Measurements from ENCODE around the gene SMIM20. TPM values are rescaled to one million over a fixed set of nuclear protein-coding genes. Genes with fewer than 3 reads are reported as not detected.

The SMIM20 gene
- total RNA-seq, 2 donors from 2014 or later = 12.1 to 19.0 TPM

- DNase-seq (ENCODE audit: low spot score) (no peak), ATAC-seq (no peak)
- Mint-ChIP-seq H3K36me3 (peaks cover 5% of the 10 kb centered on the region), H3K9me3 (no peaks in the 10 kb centered on the region), H3K27ac (no peak overlapping the region), H3K4me1 (ENCODE audit: low read depth in 2 of 2) (peaks cover 8 to 12% of the 10 kb centered on the region in 2 donors), H3K4me3 (no peak overlapping the region), H3K27me3 (peaks cover 0 to 11% of the 10 kb centered on the region in 2 donors)
Measured at GRCh38 chr4:25881193-25881592, 32.8 kb upstream of the SMIM20 start.

DNA sequence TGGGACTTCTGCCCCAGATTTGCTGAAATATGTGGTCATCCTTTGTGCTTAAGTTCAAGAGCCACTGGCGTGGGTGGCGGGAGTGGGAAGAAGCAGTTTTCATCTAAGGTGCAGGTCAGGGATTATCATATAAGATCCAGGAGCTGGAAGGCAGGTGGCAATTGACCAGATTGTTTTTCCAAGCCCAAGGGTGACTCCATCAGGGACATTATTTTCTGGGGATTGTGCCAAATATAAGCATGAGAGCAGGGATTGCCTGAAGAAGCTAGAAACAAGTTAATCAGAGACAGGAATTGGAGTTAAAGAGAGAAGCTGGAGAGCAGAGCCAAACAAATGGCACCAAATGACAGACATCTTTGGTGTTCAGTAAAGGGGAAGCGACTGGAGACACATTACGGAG lies 31.8 kb upstream of the SMIM20 start:
- DNase-seq (ENCODE audit: low spot score) = no peak
- Mint-ChIP-seq H3K27me3 (peaks cover 0 to 11% of the 10 kb centered on the region in 2 donors), H3K9me3 (no peaks in the 10 kb centered on the region), H3K4me1 (ENCODE audit: low read depth in 2 of 2) (peaks cover 8 to 12% of the 10 kb centered on the region in 2 donors), H3K27ac (no peak overlapping the region), H3K4me3 (no peak overlapping the region), H3K36me3 (peaks cover 5% of the 10 kb centered on the region)
- ATAC-seq = no peak

- ATAC-seq (no peak), DNase-seq (ENCODE audit: low spot score) (no peak)
- Mint-ChIP-seq H3K9me3 (no peaks in the 10 kb centered on the region), H3K4me3 (no peak overlapping the region), H3K36me3 (peaks cover 7% of the 10 kb centered on the region), H3K27me3 (peaks cover 0 to 11% of the 10 kb centered on the region in 2 donors), H3K4me1 (ENCODE audit: low read depth in 2 of 2) (peaks cover 9 to 14% of the 10 kb centered on the region in 2 donors), H3K27ac (no peak overlapping the region)
Measured at GRCh38 chr4:25883565-25883964, 30.5 kb upstream of the SMIM20 start.

- DNase-seq (ENCODE audit: low spot score) = no peak
- Mint-ChIP-seq H3K4me1 (ENCODE audit: low read depth in 2 of 2) (peaks cover 11 to 17% of the 10 kb centered on the region in 2 donors), H3K9me3 (no peaks in the 10 kb centered on the region), H3K4me3 (no peak overlapping the region), H3K27me3 (peaks cover 0 to 11% of the 10 kb centered on the region in 2 donors), H3K36me3 (peaks cover 10% of the 10 kb centered on the region), H3K27ac (no peak overlapping the region)
- ATAC-seq = peak; percentile 57 to 81
Measured at GRCh38 chr4:25884031-25884782, 29.8 kb upstream of the SMIM20 start.

GRCh38 chr4:25888781-25889180 lies 25.2 kb upstream of the SMIM20 start:
- H3K27me3 Mint-ChIP-seq = no peaks in the 10 kb centered on the region
- H3K4me1 Mint-ChIP-seq (ENCODE audit: low read depth in 2 of 2) = peaks cover 11 to 17% of the 10 kb centered on the region in 2 donors
- H3K4me3 Mint-ChIP-seq = no peak overlapping the region
- no peak overlapping the region for H3K27ac Mint-ChIP-seq
- ATAC-seq (no peak), DNase-seq (ENCODE audit: low spot score) (no peak)
- peaks cover 5% of the 10 kb centered on the region for H3K36me3 Mint-ChIP-seq
- no peaks in the 10 kb centered on the region for H3K9me3 Mint-ChIP-seq

DNA sequence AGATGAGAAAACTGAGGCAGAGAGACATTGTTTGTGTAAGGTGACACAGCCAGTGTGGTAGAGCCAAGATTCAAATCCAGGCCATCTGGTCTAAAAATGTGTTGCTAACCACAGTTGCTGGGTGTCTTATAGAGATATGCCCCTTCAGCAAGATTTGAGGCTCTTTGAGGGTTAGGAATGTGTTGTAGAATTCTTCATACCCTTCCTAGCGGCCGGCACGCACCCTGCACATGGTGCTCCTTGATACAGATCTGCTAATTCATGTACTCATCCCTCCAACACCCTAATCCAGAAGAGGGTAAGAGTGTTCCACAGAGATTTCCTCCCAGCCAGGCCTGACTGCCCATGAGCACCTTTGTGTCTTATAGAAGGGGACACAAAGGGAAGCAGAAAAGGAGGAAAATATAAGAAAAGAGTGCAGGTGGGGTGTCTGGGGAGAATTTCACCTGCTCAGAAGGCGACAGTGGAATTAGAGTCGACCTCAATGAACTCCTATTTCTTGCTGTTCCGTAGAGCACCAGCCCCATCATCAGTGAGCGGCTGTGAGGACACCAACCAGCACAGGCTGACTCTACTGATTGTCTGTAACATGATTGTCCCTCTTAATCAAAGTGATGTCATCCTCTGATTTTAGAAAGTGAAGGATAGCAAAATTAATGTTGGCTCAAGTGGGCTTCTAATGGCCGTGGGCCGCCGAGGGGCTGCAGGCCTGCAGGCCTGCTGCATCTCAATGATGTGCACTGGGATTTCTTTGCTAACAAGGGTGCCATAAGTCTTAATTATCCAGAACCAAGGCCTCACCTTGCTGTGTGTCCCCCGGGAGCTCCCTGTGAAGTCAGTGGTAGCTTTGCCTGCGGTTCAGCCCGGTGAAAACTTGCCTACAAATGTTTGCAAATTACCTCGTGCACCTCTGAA lies 24.2 kb upstream of the SMIM20 start:
- Mint-ChIP-seq H3K4me3 (no peak overlapping the region), H3K27me3 (no peaks in the 10 kb centered on the region), H3K27ac (no peak overlapping the region), H3K36me3 (peaks cover 5% of the 10 kb centered on the region), H3K4me1 (ENCODE audit: low read depth in 2 of 2) (peaks cover 5 to 7% of the 10 kb centered on the region in 2 donors), H3K9me3 (no peaks in the 10 kb centered on the region)
- DNase-seq (ENCODE audit: low spot score) (no peak), ATAC-seq (no peak)

DNA sequence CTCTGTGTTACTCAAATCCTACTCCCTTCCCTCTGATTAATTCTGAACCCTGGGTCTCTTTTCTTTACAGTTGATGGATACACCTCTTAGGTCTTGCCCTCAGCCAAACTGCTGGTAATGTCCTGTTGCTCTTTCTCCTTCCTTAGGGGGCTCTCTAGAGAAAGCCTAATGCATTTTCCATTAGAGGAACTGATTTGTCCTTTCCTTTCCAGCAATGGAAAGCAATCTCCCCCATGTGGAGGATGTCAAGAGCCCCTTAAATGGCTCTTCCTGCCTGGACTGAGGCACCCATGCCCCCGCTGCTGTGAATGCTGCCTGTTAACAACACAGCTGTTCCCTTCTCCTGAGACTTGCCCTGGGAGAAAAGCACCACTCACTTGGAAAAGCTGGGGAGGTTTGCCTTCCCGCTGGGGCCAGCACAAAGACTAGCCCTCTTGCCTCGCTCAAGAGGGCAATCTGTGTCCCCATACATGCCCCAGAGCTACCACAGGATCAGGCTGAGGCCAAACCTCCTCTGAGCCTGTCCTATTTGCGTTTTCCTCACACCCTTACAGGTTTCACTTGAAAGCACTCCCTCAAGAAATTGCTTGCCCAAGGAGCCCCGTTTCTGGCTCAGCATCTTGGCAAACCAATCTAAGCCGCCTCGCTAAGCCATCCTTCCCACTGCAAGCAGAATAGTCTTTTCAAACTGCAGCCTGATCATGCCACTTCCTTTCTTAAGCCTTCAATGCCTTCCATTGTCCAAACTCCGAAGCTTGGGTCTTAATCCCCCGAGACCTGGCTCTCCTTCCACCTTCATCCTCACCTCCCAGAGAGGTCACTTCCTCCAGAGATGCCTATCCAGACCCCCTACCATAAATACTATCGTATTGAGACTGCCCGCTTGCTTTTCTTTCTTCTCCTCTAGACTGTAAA lies 23.2 kb upstream of the SMIM20 start:
- Mint-ChIP-seq H3K4me3 (no peak overlapping the region), H3K4me1 (ENCODE audit: low read depth in 2 of 2) (peaks cover 4 to 5% of the 10 kb centered on the region in 2 donors), H3K36me3 (peaks cover 5% of the 10 kb centered on the region), H3K27me3 (no peaks in the 10 kb centered on the region), H3K27ac (no peak overlapping the region), H3K9me3 (no peaks in the 10 kb centered on the region)
- DNase-seq (ENCODE audit: low spot score) = no peak
- ATAC-seq = no peak

DNA sequence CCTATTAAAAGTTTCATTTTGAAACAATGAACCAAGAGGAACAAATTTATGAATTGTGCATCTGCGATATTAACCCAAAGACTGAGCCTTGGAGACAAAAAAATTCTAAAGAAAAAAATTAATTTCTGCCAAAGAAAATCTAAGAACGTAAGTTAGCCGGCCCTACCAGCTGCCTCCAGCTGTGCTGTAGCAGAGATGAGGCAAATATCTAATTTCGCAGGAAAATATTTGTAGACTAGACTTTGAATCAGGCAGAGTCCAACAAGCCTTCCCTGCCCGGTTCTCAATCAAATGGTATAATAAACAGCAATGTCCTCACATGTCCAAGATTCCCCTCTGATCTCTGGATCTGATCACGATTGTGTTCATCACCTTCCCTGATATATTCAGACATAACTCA lies 21.2 kb upstream of the SMIM20 start:
- Mint-ChIP-seq H3K27ac (no peak overlapping the region), H3K4me3 (no peak overlapping the region), H3K4me1 (ENCODE audit: low read depth in 2 of 2) (peaks cover 4 to 5% of the 10 kb centered on the region in 2 donors), H3K36me3 (peaks cover 5% of the 10 kb centered on the region), H3K9me3 (no peaks in the 10 kb centered on the region), H3K27me3 (no peaks in the 10 kb centered on the region)
- no peak for ATAC-seq
- no peak for DNase-seq (ENCODE audit: low spot score)

DNA sequence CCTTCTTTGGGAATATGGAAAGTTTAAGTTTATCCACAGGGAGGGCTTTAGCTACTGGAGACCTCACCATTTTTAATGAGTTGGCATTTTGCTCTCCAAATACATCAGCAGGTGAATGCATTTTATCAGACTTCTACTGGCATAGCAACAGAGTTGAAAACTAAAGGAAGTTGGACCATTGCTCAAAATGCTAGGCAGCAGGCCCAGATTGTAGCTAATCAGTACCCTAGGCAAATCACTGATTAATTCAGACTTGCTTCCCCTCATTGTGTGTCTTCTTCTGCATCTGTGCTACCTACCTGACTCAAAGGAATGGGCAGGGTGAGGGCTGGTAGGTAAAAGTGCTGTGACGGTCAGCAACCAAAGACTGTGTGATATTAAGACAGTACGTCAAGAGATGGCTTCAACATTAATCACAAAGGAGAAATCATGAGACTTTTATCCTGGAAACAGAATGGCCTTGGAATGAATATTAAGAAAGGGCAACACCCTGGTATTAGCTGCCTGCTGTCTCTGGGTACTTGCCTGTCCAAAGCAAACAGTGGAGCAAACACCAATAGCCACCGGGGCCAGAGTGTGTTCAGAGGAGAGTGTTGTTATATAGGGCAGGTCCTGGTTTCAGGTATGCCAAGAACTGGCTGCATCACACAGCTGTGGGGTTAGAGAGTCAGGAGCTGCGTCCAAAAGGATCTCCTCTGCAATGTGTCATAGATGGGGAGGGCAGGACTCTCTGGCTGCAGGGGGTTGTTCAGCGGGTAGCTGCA lies 17.1 kb upstream of the SMIM20 start:
- DNase-seq (ENCODE audit: low spot score) (no peak), ATAC-seq (no peak)
- no peaks in the 10 kb centered on the region for H3K36me3 Mint-ChIP-seq
- H3K4me3 Mint-ChIP-seq = no peak overlapping the region
- H3K27ac Mint-ChIP-seq = no peak overlapping the region
- H3K4me1 Mint-ChIP-seq (ENCODE audit: low read depth in 2 of 2) = no peaks in the 10 kb centered on the region
- no peaks in the 10 kb centered on the region for H3K9me3 Mint-ChIP-seq
- H3K27me3 Mint-ChIP-seq = no peaks in the 10 kb centered on the region

DNA sequence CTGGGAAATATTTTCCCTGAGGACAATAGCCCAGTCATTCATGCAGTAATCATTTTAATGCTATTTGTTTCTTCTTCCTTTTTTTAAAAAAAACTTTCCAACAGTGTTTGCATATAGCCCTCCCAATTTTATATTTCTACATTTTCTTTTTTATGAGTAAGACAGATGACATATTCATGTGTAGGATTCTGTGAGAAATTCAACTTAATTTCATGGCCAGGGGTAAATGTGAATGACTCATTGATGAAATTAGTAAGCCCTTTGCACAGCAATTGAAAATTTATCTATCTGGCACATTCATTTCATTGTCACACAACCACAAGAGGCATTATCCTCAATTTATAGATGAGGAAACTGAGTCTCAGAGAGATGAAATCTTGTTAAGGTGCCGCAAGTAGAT lies 13.7 kb upstream of the SMIM20 start:
- H3K4me1 Mint-ChIP-seq (ENCODE audit: low read depth in 2 of 2) = no peaks in the 10 kb centered on the region
- no peaks in the 10 kb centered on the region for H3K27me3 Mint-ChIP-seq
- no peaks in the 10 kb centered on the region for H3K36me3 Mint-ChIP-seq
- DNase-seq (ENCODE audit: low spot score) (no peak), ATAC-seq (no peak)
- no peak overlapping the region for H3K4me3 Mint-ChIP-seq
- H3K27ac Mint-ChIP-seq = no peak overlapping the region
- H3K9me3 Mint-ChIP-seq = no peaks in the 10 kb centered on the region

DNA sequence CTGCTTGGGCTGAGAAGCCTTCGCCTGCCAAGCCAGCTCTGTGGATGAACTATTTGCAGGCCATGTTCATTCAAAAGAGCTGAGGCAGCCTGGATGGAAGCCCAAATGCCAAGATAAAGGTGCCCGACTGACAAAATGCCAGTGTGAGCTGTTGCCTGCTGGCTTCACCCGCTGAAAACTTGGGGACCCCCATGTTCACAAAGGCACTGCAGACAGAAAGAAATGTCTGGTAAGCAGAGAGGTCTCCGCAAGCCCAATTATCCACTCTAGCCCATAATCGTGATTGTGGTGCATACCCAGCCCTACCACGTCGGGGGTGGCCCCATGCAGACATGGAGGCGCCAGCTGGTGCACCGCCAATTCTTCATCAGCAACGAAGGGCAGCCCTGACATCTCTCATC lies 13.0 kb upstream of the SMIM20 start:
- H3K36me3 Mint-ChIP-seq = no peaks in the 10 kb centered on the region
- H3K9me3 Mint-ChIP-seq = no peaks in the 10 kb centered on the region
- DNase-seq (ENCODE audit: low spot score) = no peak
- no peaks in the 10 kb centered on the region for H3K4me1 Mint-ChIP-seq (ENCODE audit: low read depth in 2 of 2)
- ATAC-seq = no peak
- H3K27me3 Mint-ChIP-seq = no peaks in the 10 kb centered on the region
- H3K27ac Mint-ChIP-seq = no peak overlapping the region
- H3K4me3 Mint-ChIP-seq = no peak overlapping the region

DNA sequence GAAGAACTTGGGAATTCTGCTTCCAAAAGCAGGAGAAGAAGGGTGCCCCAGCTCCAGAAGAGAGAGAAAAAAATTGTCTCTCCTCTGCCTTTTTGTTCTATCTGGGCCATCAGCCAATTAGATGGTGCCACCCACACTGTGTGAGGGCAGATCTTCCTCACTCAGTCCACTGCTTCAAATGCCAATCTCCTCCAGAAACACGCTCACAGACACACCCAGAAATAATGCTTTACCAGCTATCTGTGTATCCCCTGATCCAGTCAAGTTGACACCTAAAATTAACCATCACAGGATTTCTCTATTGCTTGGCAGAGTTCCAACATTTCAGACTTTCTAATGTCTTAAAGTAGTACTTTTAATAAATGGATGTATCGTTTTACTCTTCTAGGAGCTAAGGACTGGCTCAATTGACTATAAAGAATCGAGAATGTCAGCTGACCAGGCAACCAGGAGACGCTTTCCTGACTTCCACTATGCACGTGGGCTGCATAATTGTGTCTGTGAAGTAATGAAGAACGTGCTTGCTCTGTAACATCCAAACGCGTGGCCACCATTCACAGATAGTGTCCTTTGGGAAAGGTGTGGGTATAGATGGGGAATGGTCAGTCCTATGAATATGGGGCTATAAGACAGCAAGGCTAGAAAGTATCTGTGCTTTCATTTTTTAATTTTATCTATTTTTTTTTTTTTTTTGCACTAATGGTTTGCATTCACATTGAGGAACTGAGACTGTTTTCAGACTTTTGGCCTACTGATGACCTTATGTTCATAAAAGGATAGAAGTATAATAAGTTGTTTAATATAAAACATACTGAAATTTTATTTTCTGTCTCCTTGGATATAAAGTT lies 9.9 kb upstream of the SMIM20 start:
- DNase-seq (ENCODE audit: low spot score) (no peak), ATAC-seq (no peak)
- Mint-ChIP-seq H3K4me3 (no peak overlapping the region), H3K27ac (no peak overlapping the region), H3K4me1 (ENCODE audit: low read depth in 2 of 2) (no peaks in the 10 kb centered on the region), H3K36me3 (no peaks in the 10 kb centered on the region), H3K9me3 (no peaks in the 10 kb centered on the region), H3K27me3 (peaks cover 0 to 11% of the 10 kb centered on the region in 2 donors)

All from natural killer cell treated with Interleukin-12 subunit alpha and Interleukin-12 subunit beta and Interleukin-15 and Interleukin-18, amount 100 ng/mL, for 72 hours (primary cell).